Endometrial microvascular endothelial cells (primary cell): ENCODE measurements around the gene RAC3. TPM values are rescaled to one million over a fixed set of nuclear protein-coding genes. Genes with fewer than 3 reads are reported as not detected.

ENCODE experiments used
- in situ Hi-C: cut with HindIII; loops from 2 replicates; pipeline ENCODE4 v1.10.0; 2017; ENCODE audit warnings: low sequenced_read_pairs, low pct_unique_long_range_greater_than_20kb; ENCODE audit errors: inconsistent ontology term
- total RNA-seq: library from RNA; depleted of rRNA; stranded (reverse); fragments of >200 nt; gene quantifications from one replicate; pipeline ENCODE4 v1.2.3, GENCODE V29; 2015; ENCODE audit errors: inconsistent ontology term

Gene RAC3
- total RNA-seq, 1 donor from 2014 or later, result 30.2 TPM

- in situ Hi-C loops, result no loop called here
Observed at GRCh38 chr17:81998212-81998611, 33.3 kb upstream of the RAC3 start.

DNA sequence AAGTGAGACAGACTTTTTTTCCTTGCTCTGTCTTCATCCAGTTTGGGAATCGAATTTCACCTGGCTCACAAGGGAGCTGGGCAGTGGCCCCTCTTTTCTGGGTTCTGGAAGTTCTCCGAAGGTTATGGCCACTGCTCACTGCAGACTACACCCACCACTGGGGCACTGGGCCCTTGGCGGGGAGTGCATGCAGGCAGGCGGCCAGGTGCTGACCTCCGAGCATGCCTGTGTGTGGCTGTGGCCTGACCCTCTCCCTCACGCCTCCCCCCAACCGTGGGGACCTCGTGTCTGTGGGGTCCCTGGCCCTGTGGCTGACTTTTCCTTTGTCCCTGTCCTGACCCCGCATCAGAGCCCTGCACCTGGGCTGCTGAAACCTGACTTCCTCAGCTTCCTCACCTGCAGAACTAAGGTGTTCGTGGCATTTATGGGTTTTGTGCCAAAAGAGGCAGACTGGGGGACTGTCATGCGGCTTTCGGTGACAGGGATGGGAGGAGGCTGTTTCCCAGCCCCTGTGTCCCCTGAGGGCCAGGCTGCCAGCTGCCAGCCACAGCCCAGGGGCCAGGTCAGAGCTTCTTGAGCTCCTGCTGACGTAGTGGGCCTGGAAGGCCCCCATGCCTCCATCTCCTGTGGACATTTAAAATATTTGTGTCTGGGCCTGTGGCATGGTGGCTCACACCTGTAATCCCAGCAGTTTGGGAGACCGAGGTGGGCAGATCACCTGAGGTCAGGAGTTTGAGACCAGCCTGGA is 32.6 kb upstream of the RAC3 start:
- in situ Hi-C loops, result no loop called here

DNA sequence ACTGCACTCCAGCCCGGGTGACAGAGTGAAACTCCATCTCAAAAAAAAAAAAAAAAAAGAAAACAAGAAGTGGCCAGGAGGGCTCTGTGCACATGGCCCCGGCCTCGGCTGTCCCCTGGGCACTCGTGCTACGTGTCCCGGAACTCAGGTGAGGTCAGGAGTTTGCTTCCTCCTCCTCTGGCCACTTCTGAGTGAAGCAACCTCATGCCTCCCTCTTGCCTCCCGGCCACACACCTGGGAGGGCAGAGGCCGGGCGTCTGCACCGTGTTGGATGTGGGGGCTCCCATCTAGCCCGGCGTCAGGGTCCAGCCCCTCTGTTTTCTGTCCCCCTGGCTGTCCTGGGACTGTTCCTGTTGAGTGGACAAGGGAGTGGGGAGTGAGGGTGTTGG is 31.9 kb upstream of the RAC3 start:
- in situ Hi-C loops, result no loop called here

DNA sequence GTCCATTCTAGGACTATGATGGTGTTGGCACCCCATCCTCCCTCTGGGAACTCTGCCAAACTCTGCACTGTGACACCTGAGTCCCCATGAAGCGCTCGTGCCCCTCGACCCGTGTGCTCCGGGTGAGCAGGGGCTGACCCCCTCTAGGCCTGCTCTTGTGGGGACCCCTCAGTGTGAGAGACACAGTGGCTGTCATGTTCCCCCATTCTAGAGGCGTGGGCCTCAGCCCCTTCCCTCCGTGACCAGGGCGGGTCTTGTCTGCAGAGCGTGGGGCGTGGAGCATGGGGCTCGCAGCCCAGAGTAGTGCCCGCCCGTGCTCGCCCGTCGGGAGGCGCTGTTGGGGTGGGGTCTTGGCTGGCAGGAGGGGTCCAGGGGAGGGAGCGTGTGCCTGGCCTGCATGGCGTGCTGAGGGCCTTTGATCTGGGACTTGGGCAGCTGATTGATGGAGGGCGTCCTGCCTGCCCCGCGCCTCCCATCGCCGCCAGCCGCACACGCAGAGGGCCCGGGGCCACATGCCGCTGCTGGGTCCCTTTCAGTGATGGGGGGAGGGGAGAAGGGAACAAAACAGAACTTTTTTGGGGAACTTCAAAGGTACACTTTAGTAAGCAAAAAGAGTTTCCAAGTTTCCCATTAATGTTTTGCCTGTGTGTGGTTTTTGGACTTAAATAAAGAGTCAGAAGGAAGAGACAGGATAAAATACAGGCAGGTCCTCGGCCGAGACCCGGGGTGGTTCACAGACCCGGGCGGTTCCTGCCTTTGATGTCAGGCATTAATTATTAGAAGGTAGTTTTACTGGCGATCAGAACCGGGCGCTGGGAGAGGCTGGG is 31.3 kb upstream of the RAC3 start:
- in situ Hi-C loops, result no loop called here

GRCh38 chr17:82000803-82001570 is 30.5 kb upstream of the RAC3 start:
- in situ Hi-C loops, result no loop called here

DNA sequence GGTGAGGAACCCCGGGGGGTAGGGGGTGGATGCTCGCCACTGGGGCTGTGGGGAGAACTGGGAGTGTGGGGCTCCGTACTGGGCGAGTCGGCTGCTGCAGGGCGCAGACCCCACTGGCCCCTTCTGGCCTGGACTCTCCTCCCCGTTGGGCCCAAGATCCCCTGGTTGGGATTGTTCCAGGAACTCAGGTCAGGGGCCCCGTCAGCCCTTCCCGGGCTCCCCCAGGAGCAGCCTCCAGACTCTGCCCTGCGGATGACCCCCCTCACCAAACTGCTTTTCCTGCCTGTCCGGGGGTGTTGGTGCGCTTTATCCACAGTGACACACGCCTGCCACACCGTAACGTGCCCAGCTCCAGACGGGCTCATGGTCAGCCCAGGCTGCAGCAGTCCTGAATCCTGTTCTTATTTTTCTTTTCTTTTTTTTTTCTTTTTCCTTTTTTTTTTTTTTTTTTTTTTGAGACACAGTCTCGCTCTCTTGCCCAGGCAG is 29.9 kb upstream of the RAC3 start:
- in situ Hi-C loops, result no loop called here

DNA sequence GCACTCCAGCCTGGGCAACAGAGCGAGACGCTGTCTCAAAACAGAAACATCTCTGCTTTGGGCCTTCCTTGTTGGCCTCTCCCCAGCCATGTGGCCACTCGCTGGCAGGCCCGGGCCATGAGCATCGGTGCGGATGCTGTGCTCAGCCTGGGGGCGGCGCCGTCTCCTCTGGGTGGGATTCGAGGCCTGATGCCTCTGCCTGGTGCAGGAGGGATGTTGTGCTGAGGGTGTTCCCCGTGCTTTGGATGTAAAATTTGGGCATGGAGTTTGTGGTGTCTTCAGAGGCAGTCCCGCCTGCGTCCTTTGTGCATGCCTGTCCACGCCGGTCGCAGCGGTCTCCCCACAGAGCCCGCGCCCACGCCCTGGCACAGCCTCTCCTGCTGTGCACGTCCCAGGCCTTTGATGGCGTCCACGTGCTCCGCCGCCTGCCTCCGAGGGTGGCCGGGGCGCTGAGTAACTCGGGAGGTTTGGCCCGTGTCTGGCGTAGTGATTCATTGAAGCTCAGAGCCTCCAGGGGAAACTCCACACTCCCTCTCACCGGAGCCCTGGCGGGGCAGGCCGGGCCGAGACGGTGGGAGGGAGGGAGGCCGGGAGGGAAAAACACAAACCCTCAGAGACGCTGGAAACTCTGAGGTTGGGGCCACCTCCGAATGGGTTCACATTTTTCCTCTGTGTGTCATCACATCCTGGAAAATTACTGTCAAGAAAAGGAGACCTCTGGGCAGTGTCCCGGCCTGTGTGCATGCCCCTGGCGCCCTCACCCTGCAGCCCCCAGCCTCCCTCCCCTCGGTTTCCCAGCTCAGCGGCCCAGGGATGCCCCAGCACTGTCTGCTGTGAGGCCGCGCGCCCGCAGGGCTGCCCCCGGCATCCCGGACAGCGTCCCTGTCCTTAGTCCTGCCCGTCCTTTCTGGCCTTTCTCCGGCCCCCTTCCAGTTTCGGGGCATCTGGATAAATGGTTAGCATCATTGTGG is 27.8 kb upstream of the RAC3 start:
- in situ Hi-C loops, result no loop called here

GRCh38 chr17:82004517-82005455 is 26.7 kb upstream of the RAC3 start:
- in situ Hi-C loops, result no loop called here

DNA sequence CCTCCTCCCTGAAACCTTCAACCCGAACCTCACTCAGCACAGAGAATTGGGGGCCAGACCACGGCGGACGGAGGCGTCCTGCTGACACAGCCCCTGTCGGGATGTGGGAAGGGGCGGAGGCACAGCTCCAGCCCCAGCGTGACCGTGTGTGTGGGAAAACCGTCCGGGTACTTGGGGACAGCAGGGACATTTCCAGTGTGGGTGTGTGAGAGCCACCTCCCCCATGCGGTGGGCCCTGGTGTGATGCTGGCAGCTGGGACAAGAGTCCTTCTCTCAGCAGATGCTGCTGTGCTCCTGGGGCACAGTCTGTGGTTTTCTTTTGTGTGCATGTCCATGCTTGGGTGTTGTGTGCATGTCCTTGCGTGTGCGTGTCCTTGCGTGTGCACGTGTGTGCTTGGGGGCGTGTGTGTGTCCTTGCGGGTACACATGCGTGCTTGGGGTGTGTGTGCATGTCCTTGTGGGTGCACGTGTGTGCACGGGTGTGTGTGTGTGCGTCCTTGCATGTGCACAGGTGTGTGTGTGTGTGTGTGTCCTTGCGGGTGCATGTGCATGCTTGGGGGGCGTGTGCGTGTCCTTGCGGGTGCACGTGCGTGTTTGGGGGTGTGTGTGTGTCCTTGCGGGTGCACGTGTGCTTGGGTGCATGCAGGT is 25.7 kb upstream of the RAC3 start:
- in situ Hi-C loops, result no loop called here

DNA sequence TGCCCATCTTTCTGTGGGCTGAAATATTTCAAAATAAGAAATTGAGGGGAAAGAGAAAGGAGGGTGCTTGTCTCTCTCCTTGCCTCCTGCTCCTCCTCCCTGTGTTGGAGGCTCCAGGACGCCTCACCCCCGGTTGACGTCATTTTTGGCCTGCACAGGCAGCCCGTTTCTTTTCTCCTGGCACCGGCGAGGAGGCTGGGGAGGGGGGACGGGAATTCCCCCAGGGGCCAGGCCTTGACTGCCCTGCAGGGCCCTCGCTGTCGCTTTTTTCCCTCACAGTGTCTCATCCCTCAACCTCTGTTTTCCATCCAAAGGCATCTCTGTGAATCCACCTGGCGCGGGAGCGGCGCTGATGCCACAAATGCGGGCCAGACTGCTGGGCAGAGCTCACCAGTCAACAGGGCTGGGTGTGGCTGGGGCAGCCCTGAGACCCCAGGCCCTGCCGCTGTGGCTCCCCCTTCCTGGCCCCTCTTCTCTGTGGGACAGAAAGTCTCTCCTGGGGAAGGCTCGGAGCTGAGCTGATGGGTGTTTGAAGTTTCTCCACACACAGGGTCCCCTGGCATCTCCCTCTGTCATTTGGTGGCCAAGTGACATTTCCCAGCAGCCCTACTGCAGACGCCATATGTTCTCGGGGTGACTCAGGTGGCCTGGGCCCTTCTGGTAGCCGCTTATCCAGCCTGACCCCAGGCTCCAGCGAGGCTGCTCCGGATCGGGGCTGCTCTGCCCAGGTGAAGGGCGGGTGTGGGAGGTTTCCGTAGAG is 24.8 kb upstream of the RAC3 start:
- in situ Hi-C loops, result no loop called here

DNA sequence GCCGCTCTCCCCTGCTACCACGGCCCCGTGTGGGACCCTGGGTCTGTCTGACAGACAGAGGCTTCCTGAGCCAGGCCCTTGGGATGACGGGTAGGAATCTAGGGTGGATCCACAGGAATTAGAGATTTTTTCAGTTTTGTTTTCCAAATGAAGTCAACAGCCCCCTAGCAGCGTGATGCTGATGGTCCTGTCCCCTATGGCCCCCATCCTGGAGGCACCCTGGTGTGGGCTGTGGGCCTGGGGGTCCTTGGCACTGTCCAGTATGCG is 24.3 kb upstream of the RAC3 start:
- in situ Hi-C loops, result no loop called here

DNA sequence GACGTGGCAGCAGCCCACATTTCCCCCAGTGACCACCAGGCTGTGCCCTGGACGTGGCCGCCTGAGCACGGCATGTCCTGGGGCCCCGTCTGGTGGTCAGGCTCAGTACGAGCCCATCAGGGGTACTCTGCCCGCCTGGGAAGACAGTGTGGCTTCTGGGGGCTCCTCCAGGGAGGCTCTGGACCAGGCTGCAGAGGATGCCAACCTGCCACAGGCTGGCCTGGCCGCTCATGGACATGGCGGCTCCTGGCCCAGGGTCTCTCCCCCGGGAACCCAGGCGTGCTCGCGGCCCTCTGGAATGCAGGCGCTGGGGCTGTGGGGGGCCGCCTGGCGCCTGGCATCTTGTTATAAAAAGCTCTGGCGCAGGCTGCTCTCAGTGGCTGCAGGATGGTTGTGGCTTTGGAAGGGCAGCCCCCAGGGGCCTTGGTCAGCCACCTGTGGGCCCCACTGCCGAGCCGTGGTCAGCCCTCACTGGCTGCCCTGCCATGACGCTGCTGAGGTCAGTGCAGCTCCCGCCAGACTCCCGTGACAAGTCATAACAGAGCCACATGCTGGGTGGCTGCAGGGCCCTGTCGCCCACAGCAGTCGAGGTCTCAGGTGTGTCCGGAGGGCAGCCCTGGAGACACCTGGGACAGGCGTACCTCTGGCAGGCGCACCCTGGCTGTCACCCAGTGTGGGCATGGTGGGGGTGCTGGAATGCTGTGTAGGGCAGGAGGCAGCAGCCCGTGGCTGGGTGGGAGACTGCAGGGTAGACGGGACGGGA is 23.8 kb upstream of the RAC3 start:
- in situ Hi-C loops, result no loop called here

GRCh38 chr17:82008258-82008940 is 23.1 kb upstream of the RAC3 start:
- in situ Hi-C loops, result no loop called here

DNA sequence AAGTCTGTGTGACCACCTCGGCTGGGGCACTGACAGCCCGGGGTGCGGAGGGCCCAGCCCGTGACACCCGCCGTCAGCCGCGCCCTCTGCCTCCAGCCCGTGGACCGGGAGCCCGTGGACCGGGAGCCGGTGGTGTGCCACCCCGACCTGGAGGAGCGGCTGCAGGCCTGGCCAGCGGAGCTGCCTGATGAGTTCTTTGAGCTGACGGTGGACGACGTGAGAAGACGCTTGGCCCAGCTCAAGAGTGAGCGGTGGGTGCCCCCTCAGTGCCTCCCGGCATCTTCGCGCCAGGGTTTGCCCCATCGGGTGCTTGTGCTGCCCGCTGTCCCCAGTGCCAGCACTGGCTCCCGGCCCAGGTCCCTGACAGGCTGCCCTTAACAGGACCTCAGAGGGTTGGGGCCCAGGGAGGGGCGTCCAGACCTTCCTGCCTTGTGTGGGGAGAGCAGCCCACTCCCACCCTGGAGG is 22.5 kb upstream of the RAC3 start:
- in situ Hi-C loops, result no loop called here

- in situ Hi-C loops, result no loop called here
Observed at GRCh38 chr17:82009413-82009812, 22.1 kb upstream of the RAC3 start.
